Heart right ventricle (tissue), 16 donors: ENCODE results near the gene YIF1A. TPM values are rescaled to one million over a fixed set of nuclear protein-coding genes. Genes with fewer than 3 reads are reported as not detected.

Experiments used
- ATAC-seq, 8 donors: fragments of 200-7000 bp; cut with Tn5 transposase; one replicate each; pipeline ENCODE4 v1.9.1; 2020; ENCODE audit warnings: mild to moderate bottlenecking in 8 of 8, moderate library complexity in 8 of 8, moderate number of reproducible peaks in 1 of 8
- DNase-seq, 2 donors: peaks; one replicate each; pipeline ENCODE4 v3.0.0-alpha.2; 2020
- H3K27ac ChIP-seq, 10 donors: fragments of 200-600 bp; sonication (generic) in 2 of 10; one replicate each; pipeline versions ENCODE4 v1.5.0 to v1.8.0; 2020 to 2022; ENCODE audit warnings: mild to moderate bottlenecking in 3 of 10
- H3K27me3 ChIP-seq, 7 donors: fragments of 200-600 bp; one replicate each; pipeline ENCODE4 v1.8.0; 2021 to 2022; ENCODE audit warnings: mild to moderate bottlenecking in 2 of 7
- H3K36me3 ChIP-seq, 9 donors: fragments of 200-600 bp; sonication (generic) in 1 of 9; one replicate each; pipeline versions ENCODE4 v1.5.0 to v1.8.0; 2020 to 2022; ENCODE audit warnings: mild to moderate bottlenecking in 2 of 9
- H3K4me1 ChIP-seq, 9 donors: fragments of 200-600 bp; sonication (generic) in 1 of 9; one replicate each; pipeline versions ENCODE4 v1.5.0 to v1.8.0; 2020 to 2022; ENCODE audit warnings: mild to moderate bottlenecking in 4 of 9
- H3K4me3 ChIP-seq, 10 donors: fragments of 200-600 bp; sonication (generic) in 2 of 10; one replicate each; pipeline versions ENCODE4 v1.5.0 to v1.8.0; 2020 to 2022; ENCODE audit warnings: mild to moderate bottlenecking in 7 of 10, moderate library complexity in 2 of 10
- H3K9me3 ChIP-seq, 11 donors: fragments of 200-600 bp in 10 of 11; sonication (generic) in 2 of 11; one replicate each; pipeline versions ENCODE4 v1.5.0 to v1.8.0; 2013 to 2022; ENCODE audit warnings: mild to moderate bottlenecking in 2 of 11, control low read depth in 1 of 11, moderate library complexity in 1 of 11
- CTCF ChIP-seq, 9 donors: fragments of 200-600 bp; sonication (generic) in 2 of 9; IDR thresholded peaks; one replicate each; pipeline versions ENCODE4 v1.5.0 to v1.8.0; 2021 to 2022; ENCODE audit warnings: antibody characterized with exemption in 9 of 9, mild to moderate bottlenecking in 5 of 9, moderate library complexity in 1 of 9
- WGBS, 2 donors: extraction: QIAGEN DNeasy Blood & Tissue Kit; methylation state at CpG; one replicate each; pipeline ENCODE4 v1.1.7; 2013; ENCODE audit warnings: inconsistent platforms in 1 of 2; 5-methylcytosine and 5-hydroxymethylcytosine counted together
- intact Hi-C, 10 donors: fragments of 100-400 bp; cut with DNase I; formaldehyde crosslinking; loops; one replicate each; pipeline versions ENCODE4 v1.11.1 to v1.14.2; 2022
- long read RNA-seq, 3 donors: library from polyadenylated mRNA; unstranded; transcript quantifications; one replicate each; pipeline ENCODE4 v2.0.0, GENCODE V29; 2020 to 2021
- polyA plus RNA-seq, 2 donors: library from polyadenylated mRNA; stranded (reverse); fragments of 200-250 nt; gene quantifications; one replicate each; pipeline ENCODE4 v1.2.3, GENCODE V29; 2013
- total RNA-seq, 10 donors: library from RNA; stranded (reverse); fragmentation: NEBNext Ultra II Directional in 3 of 10; extraction: Animal tissue kit (Norgen Biotek cat#: 25700) in 3 of 10; gene quantifications; one replicate each; pipeline versions ENCODE4 v1.2.1 to v1.2.4, GENCODE V29; 2021 to 2023
- donor health status: Arrhythmogenic right ventricular cardiomyopathy.
- donor health status: ischemic (EF 13 %, LVEDD 7.1; RV severe dilation, severe dysfunction).
- donor health status: healthy with polysubstance abuse.
- donor health status: DM: no; HTN: yes; CAD: no.
- donor health status: DM: no; HTN: no; CAD: no.
- donor health status: ischemic (EF 25% LVEDD 6.9; RV normal size, moderate dysfunction).
- donor health status: ischemic (EF 25% LVEDD 5.7; RV mildly dilated, moderate dysfunction).
- donor health status: healthy.
- donor health status: DM: yes; HTN: yes; CAD: no.
- donor health status: Ischemic cardiomyopathy.
- donor health status: ischemic (EF 35%, LVEDD 5.7; RV mildly dilated, moderate dysfunction).
- donor health status: nonischemic (EF 11% LVEDD 7.7; RV severe dilation, severe dysfunction).
- donor health status: DM: yes; HTN: yes; CAD: no.
- donor health status: PGD.
- donor health status: ischemic (EF 29% LVEDD 5.4; RV normal size, mild dysfunction).
- donor health status: nonischemic (EF 23%, LVEDD 6.1; RV moderate dilation, normal function).

Gene YIF1A
- total RNA-seq (10 to 100 TPM; 38.3 to 75.0 (median 51.9) TPM), polyA plus RNA-seq (100 to 1,000 TPM in 1 of 2 donors, 10 to 100 TPM in 1; 54.9 to 168 TPM)
- long read RNA-seq, donor 1, transcript YIF1A-203 (8 exons, 1,124 nt), result major isoform, 54 of 71 reads
- long read RNA-seq, donor 1, transcript YIF1A-201 (7 exons, 943 nt), result minor isoform, 6 of 71 reads
- long read RNA-seq, donor 1, partial matches to known transcripts, result 4 of 71 reads
- long read RNA-seq, donor 1, other reads (novel, unspliced or antisense), result 6 of 71 reads
- long read RNA-seq, donor 2, transcript YIF1A-203 (8 exons, 1,124 nt), result major isoform, 60 of 83 reads
- long read RNA-seq, donor 2, partial matches to known transcripts, result 13 of 83 reads
- long read RNA-seq, donor 2, other reads (novel, unspliced or antisense), result 6 of 83 reads
- long read RNA-seq, donor 3, transcript YIF1A-203 (8 exons, 1,124 nt), result major isoform, 83 of 100 reads
- long read RNA-seq, donor 3, partial matches to known transcripts, result 4 of 100 reads
- long read RNA-seq, donor 3, other reads (novel, unspliced or antisense), result 13 of 100 reads

DNA sequence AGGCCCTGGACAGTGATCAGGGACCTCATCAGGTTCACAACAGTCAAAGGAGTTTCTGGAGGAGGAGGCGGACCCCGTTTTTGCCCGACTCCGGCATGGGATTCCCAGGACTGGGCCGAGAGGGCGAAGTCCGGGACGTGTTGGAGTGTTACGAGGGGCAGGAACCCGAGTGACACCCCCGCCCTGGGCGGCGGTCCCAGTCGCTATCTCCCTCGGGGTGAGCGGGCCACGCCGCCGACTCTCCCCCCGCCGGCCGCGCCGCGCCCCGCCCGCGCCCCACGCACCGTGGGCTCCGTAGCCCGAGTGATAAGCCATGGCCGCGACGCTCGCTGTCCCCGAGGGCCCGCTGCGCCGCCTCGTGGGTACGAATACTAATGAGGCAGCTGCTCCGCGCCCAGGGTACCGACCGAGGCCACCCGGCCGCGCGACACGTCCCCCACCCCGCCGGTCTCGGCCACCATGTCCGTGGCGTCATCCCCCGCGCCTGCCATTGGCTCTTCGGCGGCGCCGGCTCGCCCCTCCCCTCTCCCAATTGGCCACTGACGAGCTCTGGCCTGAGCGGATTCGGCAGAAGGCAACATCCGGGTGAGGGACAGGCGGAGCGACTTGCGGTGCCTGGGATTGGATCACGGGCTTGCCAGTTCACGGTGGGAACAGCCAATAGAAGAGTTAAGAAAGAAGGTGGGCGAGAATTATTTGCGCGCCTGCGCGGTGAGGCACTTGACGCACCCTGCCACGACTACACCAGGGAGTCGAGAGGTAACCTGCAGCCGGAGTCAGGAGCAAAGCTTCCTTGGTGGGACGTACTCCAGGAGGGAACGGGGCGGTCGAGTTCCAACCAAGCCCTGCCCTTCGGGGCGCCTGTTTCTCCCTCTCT, at the start of gene YIF1A:
Gene YIF1A (minus strand): TSS at position 473 of the 877 bp plus-strand sequence. CDS start 158 bp downstream, at position 315.
- Histone ChIP-seq H3K27me3 (peaks cover 13 to 34% (median 22%) of the 10 kb centered on the region in 7 donors), H3K4me3 (peak within 1 kb of the TSS; percentile 63 to 98 (median 82)), H3K36me3 (peaks cover 0 to 15% (median 0%) of the 10 kb centered on the region in 9 donors), H3K4me1 (peaks cover 5 to 55% (median 39%) of the 10 kb centered on the region in 9 donors), H3K27ac (peak within 1 kb of the TSS; percentile 82 to 98 (median 94)), H3K9me3 (no peaks in the 10 kb centered on the region)
- peak in 3 of 9 donors; percentile 28 to 45 (median 31) for TF ChIP-seq CTCF (IDR thresholded peaks at IDR 0.05)
- peak; percentile 92 to 98 (median 97) for ATAC-seq
- DNase-seq, result peak; percentile 98 to 99
- intact Hi-C loops, result loop anchor here in 3 of 10 donors (1.0 to 10.0 kb wide), 2 partner anchors 23 to 64 kb away; no protein-coding TSS in a partner anchor
- WGBS, 2 donors, result 0% methylated on average over 85 to 87 of the region's 87 CpGs

- ATAC-seq (peak in 2 of 8 donors; percentile 1 to 9), DNase-seq (no peak)
- TF ChIP-seq CTCF (IDR thresholded peaks at IDR 0.05), result no peak
- H3K4me1 ChIP-seq, result peaks cover 14 to 31% (median 24%) of the 10 kb centered on the region in 9 donors
- H3K27ac ChIP-seq, result peak overlapping the region in 6 of 10 donors; percentile 76 to 88 (median 82)
- intact Hi-C loops, result no loop called here
- no peaks in the 10 kb centered on the region for H3K27me3 ChIP-seq
- no peaks in the 10 kb centered on the region for H3K9me3 ChIP-seq
- no peak overlapping the region for H3K4me3 ChIP-seq
- 69 to 73% methylated on average over 18 of the region's 18 CpGs for WGBS, 2 donors
- peaks cover 2 to 79% (median 31%) of the 10 kb centered on the region in 9 donors for H3K36me3 ChIP-seq
These were observed 48.4 kb upstream of the YIF1A start for GRCh38 chr11:66337103-66337899.

DNA sequence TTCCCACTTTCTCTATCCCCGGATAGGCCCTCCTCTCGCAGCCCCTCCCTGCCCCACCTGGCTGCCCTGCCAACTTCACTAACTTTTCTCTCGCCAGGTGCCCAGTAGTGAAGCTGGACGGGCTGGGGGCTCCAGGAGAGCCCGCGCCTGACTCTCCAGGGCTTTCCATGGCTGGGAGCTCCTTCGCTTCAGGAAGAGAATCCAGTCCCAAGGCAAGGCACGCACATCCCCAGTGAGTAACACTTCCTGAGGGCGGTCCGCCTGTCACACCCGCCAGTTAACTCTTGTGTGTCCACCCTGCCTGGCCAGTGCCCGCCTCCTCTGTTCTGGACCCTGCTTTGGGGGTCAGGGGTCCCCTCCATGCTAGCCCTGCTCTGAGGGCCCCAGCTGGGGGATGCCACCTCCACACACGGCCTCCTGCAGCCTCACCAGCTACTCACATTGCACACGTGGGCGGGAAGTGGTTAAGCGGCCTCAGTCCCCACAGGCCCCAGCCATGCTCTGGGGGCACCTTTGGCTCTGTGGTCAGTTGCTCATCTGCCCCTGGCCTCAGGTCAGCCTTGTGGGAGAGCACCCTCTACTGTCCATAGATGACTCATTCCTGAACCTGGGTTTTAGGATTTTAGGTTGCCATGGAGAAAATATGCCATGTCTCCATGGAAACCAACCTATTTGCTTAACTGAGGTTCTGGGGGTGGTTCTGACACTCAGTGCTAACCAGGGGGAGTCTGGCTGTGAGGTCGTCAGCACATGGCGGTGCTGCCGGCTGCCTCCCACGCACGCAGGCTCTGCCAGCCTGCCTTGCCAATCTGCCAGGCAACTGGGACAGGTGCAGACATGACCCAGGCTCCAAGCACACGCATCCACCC, 47.5 kb upstream of the YIF1A start, which contains the start of gene RIN1:
Gene RIN1 (minus strand): TSS at position 201 of the 869 bp plus-strand sequence. CDS start 32 bp downstream, at position 169.
- peak; percentile 61 to 93 (median 80) for ATAC-seq
- Histone ChIP-seq H3K4me1 (peaks cover 14 to 31% (median 24%) of the 10 kb centered on the region in 9 donors), H3K27ac (peak within 1 kb of the TSS in 9 of 10 donors; percentile 71 to 88 (median 82)), H3K36me3 (peaks cover 2 to 76% (median 27%) of the 10 kb centered on the region in 9 donors), H3K9me3 (no peaks in the 10 kb centered on the region), H3K27me3 (no peaks in the 10 kb centered on the region), H3K4me3 (peak within 1 kb of the TSS; percentile 48 to 72 (median 66))
- TF ChIP-seq CTCF (IDR thresholded peaks at IDR 0.05), result peak in 7 of 9 donors; percentile 32 to 62 (median 54)
- intact Hi-C loops, result no loop called here
- peak; percentile 57 to 66 for DNase-seq
- 13 to 23% methylated on average over 22 of the region's 22 CpGs for WGBS, 2 donors
